ENCODE measurements around the gene KLHL28.

KLHL28 gene, protein sequence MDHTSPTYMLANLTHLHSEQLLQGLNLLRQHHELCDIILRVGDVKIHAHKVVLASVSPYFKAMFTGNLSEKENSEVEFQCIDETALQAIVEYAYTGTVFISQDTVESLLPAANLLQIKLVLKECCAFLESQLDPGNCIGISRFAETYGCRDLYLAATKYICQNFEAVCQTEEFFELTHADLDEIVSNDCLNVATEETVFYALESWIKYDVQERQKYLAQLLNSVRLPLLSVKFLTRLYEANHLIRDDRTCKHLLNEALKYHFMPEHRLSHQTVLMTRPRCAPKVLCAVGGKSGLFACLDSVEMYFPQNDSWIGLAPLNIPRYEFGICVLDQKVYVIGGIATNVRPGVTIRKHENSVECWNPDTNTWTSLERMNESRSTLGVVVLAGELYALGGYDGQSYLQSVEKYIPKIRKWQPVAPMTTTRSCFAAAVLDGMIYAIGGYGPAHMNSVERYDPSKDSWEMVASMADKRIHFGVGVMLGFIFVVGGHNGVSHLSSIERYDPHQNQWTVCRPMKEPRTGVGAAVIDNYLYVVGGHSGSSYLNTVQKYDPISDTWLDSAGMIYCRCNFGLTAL

DNA sequence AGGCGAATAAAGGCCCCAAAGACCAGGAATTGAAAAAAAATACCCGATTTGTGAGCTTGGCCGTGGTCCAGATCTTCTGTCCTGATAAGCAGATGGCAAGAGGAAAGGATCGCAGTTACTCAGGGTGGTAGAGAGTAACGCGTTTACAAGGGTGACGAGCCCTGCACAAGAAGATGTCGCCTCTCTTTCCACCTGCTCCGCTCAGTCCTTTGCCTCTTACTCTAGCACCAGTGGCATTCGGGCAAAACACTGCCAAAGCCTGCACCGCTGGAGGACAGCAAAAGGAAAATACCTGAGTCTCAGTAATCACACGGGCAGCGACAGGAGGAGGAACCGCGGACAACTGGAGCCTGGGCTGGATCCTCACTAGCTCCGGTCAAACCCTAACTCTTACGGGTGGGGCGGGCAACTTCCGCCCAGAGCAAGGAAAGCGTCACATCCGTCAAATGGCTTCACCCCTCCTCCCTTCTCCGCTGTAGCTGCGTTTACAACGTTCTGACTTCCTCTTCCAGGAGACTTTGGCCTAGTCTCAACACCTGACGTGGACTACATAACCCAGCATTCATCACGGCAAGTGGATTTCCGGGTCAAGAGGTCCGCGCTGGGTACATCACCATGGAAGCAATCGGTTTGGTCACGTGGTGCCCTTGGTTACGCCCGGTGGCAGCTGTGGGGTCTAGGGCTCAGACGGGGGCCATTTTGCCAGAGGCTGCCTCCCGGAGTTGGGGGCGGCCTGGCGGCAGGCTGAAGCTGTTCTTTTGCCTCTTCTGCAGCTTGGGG is at the start of gene KLHL28, which contains the start of gene TOGARAM1:
TSS of gene KLHL28 (minus strand) at position 394 of the 780 bp plus-strand sequence. CDS start 16,019 bp downstream, outside the sequence.
TSS of gene TOGARAM1 (plus strand) at position 637 of the 780 bp plus-strand sequence. CDS start 232 bp downstream, outside the sequence.
- in situ Hi-C loops (cut with MboI; ENCODE audit: low pct_unique_long_range_greater_than_20kb, low sequenced_read_pairs) = no loop called here
- peak; percentile 99 for DNase-seq

DNA sequence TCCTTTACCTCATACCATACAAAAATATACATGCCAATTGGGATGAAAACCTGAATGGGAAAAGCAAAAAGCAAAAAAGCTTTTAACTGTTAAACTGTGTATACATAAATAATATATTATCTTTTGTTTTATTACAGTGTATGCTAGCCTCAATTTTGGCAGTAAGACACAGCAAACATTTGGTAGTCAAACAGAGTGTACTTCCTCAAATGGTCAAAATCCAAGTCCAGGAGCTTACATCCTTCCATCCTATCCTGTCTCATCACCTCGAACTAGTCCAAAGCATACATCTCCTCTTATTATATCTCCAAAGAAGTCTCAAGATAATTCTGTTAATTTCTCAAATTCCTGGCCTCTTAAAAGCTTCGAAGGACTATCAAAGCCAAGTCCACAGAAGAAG is 42.2 kb upstream of the KLHL28 start:
- in situ Hi-C loops (cut with MboI; ENCODE audit: low pct_unique_long_range_greater_than_20kb, low sequenced_read_pairs) = no loop called here
- DNase-seq = no peak

DNA sequence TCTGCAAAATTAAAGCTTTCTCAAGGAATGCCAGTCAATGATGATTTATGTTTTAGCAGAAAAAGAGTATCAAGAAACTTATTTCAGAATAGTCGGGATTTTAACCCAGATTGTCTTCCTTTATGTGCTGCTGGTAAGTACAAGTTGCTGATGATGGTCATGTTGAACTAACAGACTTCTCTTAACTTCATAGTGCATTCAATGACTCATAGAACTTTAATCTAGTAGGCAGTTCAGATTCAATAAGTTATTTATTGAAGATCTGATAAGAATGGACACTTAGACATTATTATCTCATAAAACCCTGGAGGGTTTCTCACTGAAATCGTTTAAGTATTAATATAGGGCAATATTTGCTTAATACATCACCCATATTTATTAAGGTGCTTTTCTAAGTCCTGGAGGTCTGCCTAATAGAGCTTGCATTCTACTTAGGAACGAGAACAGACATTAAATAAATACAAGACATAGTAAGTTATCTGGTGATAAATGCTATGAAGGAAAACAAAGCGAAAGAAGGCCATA is 34.1 kb upstream of the KLHL28 start:
- DNase-seq = no peak
- in situ Hi-C loops (cut with MboI; ENCODE audit: low pct_unique_long_range_greater_than_20kb, low sequenced_read_pairs) = no loop called here

DNA sequence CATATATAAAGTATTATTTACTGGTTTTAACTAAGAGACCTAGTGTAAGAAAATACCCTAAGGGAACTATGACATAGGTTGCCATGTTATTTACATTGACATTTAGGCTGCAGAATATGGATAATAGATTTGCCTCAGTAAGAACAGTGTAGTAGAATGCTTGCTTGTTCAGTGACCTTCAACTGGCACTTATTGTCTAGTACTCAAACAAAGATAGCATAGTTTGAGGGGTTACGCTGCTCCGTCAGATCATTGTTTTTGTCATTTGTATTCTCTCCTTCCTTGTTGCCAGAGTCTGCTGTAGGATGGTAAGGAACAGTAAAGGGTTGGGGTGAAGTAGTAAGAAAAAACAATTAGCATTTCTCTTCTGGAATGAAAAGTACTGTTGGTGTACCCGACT is 33.4 kb upstream of the KLHL28 start:
- no peak for DNase-seq
- in situ Hi-C loops (cut with MboI; ENCODE audit: low pct_unique_long_range_greater_than_20kb, low sequenced_read_pairs) = no loop called here

DNA sequence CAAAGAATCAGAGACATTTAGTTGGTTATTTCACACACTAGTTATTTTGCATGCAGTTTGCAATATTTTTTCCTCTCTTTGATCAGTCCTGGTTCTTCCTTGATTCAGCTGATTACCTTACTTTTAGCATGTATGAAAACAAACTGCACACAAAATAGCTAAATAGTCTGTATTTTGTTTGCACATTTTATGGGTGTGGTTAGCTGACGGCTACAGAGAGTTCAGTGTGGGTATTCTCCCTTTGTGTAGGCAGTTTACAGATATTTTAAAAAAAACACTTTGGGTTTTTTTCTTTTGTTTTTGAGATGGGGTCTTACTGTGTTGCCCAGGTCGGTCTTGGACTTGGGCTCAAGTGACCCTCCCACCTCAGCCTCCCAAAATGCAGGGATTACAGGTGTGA is 28.8 kb upstream of the KLHL28 start:
- in situ Hi-C loops (cut with MboI; ENCODE audit: low pct_unique_long_range_greater_than_20kb, low sequenced_read_pairs) = no loop called here
- DNase-seq = no peak

DNA sequence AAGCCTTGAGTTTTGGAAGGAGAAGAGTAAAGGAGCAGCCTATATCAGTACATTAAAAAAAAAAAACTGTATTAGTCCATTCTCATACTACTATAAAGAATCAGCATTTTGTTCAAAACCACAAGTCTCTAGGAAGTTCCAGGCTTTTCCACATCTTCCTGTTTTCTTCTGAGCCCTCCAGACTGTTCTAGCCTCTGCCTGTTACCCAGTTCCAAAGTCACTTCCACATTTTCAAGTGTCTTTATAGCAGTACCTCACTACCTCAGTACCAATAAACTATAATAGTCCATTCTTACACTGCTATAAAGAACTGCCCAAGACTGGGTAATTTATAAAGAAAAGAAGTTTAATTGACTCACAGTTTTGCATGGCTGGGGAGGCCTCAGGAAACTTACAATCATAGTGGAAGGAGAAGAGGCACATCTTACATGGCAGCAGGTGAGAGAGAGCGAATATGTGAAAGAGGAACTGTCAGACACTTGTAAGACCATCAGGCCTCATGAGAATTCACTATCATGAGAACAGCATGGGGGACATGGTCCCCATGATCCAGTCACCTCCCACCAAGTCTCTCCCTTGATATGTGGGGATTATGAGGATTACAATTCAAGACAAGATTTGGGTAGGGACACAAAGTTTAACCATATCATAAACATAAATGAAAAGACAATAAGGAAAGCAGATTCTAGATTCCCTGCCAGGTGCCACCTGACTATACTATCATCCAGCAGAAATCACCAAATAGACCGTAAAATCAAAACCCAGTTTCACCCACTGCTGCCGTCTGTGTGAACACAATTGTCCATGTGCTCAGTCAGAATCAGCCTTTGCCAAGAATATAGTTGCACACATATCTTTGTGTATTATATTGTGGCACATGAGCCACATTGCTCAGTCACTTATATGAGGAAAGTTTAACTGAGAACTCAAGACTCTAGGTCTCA is 28.0 kb upstream of the KLHL28 start:
- in situ Hi-C loops (cut with MboI; ENCODE audit: low pct_unique_long_range_greater_than_20kb, low sequenced_read_pairs) = no loop called here
- DNase-seq = peak; percentile 73

DNA sequence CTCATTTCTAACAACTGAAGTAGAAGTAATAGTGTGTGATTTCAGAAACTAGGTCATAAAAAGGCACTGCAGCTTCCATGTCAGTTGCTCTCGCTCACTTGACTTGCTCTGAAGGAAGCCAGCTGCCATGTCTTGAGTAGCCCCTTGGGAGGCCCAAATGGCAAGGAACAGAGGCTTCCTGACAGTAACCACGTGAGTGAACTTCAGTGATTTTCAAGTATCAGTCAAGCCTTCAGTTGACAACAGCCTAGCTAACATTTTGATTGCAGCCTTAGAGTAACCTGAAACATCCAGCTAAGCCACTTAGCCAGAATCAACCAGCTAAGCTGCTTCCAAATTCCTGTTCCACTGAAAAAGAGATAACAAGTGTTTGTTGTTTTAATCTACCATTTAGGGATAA is 26.9 kb upstream of the KLHL28 start:
- in situ Hi-C loops (cut with MboI; ENCODE audit: low pct_unique_long_range_greater_than_20kb, low sequenced_read_pairs) = no loop called here
- DNase-seq = no peak

DNA sequence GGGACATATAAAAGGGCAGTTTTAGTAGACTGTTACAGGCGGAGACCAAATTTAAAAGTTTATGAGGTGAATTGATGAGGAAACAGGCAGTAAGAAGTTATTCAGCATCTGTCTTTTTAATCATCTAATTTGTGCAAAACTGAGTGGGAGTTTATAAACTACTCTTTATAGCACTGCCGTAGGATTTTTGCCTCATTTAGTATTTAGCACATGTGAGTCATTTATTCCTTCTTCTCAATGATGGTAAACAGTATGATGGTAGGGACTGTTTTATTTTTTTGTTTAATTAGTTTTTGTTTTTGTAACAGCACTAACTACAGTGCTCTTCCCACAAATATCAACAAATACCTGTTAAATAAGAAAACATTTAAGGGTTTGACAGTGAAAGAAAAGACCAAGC is 20.8 kb upstream of the KLHL28 start:
- in situ Hi-C loops (cut with MboI; ENCODE audit: low pct_unique_long_range_greater_than_20kb, low sequenced_read_pairs) = no loop called here
- DNase-seq = no peak

DNA sequence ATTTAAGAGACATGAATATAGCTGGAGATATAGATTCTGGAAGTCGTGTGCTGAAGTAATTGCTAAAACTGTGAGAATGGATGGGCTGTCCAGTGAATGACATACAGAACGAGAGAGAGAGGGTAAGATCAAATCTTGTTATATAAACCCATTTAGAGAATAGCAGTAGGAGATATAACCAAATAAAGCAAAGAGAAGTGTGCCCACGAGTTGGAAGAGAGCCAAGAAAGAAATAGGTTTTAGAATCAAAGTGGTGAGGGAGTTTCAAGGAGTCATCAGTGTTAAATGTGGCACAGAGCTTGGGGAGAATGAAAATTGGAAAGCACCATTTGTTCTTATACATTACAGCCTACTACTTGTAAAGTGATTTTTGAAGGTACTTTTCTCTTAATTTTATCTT is 19.5 kb upstream of the KLHL28 start:
- in situ Hi-C loops (cut with MboI; ENCODE audit: low pct_unique_long_range_greater_than_20kb, low sequenced_read_pairs) = no loop called here
- no peak for DNase-seq

DNA sequence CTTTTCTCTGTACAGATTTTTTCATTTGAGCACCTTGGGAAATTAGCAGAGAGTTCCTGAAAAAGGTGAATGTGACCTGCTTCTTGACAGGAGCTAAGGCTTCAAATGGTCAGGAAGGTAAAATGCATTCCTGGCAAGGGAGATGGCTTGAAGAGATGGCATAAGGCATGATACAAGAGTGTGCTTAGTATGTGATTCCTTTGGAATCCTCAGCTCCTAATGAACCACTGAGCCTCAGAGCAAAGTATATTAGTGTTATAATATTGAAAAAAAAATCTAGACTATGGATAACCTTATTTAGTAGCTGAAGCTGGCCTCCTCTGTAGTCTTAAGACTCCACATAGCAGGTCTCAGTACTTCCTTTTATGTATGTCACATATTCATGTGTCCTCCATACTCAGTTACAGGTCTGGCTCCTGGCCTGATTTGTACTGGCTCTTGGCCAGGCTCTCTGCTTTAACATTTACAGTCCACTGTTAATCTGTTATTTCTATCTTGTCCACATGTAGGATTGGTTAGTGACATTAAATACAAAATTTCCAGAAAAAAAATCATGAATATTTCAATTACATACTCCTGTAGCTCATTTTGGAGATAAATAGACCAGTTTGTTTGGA is 18.1 kb upstream of the KLHL28 start:
- in situ Hi-C loops (cut with MboI; ENCODE audit: low pct_unique_long_range_greater_than_20kb, low sequenced_read_pairs) = no loop called here

DNA sequence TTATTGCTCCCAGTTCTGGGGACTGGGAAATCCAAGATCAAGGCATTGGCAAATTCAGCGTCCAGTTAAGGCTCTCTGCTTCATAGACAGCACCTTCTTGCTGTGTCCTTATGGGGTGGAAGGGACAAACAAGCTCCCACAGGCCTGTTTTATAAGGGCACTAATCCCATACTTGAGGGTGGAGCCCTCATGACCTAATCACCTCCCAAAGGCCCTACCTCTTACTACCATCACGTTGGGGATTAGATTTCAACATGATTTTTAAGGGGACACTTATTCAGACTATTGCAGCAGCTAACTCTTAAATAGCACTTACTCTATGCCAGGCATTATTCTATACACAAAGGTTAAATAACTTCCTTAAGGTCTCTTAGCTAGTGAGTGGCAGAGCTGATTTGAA is 17.5 kb upstream of the KLHL28 start:
- in situ Hi-C loops (cut with MboI; ENCODE audit: low pct_unique_long_range_greater_than_20kb, low sequenced_read_pairs) = no loop called here

More for the DNA sequence above, 18.1 kb upstream of the KLHL28 start:
- DNase-seq = no peak

DNA sequence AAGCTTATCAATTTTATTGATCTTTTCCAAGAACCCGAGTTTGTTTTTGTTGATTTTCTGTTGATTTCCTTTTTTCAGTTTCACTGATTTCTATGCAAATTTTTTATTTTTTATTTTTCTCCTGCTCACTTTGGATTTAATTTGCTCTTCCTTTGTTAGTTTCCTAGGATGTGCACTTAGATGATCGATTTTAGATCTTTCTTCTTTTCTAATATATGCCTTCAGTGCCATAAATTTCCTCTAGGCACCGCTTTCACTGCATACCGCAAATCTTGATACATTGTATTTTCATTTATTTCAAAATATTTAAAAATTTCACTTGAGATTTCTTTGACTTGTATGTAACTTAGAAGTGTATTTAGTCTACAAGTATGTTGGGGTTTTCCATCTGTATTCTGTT is 9.7 kb upstream of the KLHL28 start:
- in situ Hi-C loops (cut with MboI; ENCODE audit: low pct_unique_long_range_greater_than_20kb, low sequenced_read_pairs) = no loop called here
- DNase-seq = no peak

More for the DNA sequence above, 17.5 kb upstream of the KLHL28 start:
- DNase-seq = no peak

DNA sequence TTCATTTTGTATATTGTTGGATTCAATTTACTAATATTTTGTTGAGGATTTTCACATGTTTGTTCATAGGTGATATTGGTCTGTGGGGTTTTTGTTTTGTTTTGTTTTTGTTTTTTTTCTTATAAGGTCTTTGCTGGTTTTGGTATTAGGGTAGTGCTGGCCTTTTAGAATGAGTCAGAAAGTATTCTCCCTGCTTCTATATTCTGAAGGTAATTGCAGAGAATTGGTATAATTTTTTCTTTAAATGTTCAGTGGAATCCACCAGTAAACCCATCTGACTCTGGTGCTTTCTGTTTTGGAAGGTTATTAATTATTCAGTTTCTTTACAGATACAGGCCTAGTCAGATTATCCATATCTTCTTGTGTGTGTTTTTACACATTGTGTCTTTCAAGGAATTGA is 9.2 kb upstream of the KLHL28 start:
- in situ Hi-C loops (cut with MboI; ENCODE audit: low pct_unique_long_range_greater_than_20kb, low sequenced_read_pairs) = no loop called here

DNA sequence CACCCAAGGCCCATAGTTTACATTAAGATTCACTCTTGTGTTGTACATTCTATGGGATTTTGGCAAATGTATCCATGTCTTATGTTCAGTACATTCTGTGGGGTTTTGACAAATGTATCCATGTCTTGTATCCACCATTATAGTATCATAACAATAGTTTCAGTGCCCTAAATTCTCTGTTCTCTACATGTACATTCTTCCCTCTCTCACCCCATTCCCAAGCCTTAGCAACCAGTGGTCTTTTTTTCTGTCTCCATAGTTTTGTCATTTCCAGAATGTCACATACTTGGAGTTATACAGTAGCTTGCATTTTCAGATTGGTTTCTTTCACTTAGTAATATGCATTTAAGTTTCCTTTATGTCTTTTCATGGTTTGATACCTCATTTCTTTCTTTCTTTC is 7.0 kb upstream of the KLHL28 start:
- in situ Hi-C loops (cut with MboI; ENCODE audit: low pct_unique_long_range_greater_than_20kb, low sequenced_read_pairs) = no loop called here

More for the DNA sequence above, 9.2 kb upstream of the KLHL28 start:
- DNase-seq = no peak

DNA sequence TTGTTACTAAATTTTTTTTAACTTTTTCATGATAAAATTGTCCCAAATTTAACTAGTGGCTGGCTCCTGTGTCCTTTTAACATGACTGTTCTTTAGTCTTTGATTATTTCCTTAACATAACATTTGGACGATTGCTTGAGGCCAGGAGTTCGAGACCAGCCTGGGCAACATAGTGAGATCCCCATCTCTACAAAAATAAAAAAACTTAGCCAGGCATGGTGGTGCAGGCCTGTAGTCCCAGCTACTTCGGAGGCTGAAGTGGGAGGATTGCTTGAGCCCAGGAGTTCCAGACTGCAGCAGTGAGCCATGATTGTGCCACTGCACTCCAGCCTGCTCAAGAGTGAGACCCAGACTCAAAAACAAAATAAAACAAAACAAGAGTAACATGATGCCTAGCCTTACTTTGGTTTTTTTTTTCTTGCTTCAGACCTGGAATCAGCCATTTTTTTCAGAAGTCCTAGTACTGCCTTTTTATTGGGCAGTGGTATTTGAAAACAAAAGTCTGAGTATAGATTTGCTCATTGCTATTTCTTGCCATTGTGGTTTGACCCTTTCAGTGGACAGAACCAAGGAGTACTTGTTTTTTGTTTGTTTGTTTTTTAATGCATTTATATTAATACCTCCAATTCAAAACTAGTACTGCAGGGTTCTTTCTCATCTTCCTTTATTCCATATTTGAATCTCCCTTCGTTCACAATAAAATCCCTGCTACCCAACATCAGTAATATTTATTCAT is 5.0 kb upstream of the KLHL28 start:
- DNase-seq = no peak
- in situ Hi-C loops (cut with MboI; ENCODE audit: low pct_unique_long_range_greater_than_20kb, low sequenced_read_pairs) = no loop called here

More for the DNA sequence above, 7.0 kb upstream of the KLHL28 start:
- DNase-seq = no peak

DNA sequence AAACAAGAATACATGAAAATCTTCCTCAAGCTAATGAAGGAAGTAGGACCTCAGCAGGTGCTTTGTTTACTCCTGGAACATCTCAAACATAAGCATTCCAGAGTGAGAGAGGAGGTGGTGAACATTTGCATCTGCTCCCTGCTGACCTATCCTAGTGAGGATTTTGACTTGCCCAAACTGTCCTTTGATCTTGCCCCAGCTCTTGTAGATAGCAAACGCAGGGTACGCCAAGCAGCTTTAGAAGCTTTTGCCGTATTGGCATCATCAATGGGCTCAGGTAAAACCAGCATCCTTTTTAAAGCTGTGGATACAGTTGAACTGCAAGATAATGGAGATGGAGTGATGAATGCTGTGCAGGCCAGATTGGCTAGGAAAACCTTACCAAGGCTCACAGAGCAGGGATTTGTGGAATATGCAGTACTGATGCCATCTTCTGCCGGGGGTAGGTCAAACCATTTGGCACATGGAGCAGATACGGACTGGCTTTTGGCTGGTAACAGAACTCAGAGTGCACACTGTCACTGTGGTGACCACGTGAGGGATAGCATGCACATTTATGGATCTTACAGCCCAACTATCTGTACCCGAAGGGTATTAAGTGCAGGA is 2.1 kb upstream of the KLHL28 start:
- no peak for DNase-seq
- in situ Hi-C loops (cut with MboI; ENCODE audit: low pct_unique_long_range_greater_than_20kb, low sequenced_read_pairs) = no loop called here

DNA sequence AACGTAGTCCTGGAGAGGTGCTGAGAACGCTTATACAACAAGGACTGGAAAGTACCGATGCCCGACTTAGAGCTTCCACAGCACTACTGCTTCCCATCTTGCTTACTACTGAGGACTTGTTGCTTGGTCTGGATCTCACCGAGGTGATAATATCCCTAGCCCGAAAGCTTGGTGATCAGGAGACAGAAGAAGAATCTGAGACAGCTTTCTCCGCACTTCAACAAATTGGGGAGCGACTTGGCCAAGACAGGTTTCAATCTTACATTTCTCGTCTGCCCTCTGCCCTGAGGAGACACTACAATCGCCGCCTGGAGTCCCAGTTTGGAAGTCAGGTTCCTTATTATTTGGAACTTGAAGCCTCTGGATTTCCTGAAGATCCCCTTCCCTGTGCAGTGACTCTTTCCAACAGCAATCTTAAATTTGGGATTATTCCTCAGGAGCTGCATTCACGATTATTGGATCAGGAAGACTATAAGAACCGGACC is 1.3 kb upstream of the KLHL28 start:
- DNase-seq = no peak
- in situ Hi-C loops (cut with MboI; ENCODE audit: low pct_unique_long_range_greater_than_20kb, low sequenced_read_pairs) = no loop called here
